ENCODE data around the gene TSPEAR. TPM values are rescaled to one million over a fixed set of nuclear protein-coding genes. Genes with fewer than 3 reads are reported as not detected.

TSPEAR gene
- total RNA-seq, 1 experiment from 2014 or later = not detected

Small RNAs within 50 kb of the gene (small RNA-seq; reads per million reads assigned to genes)
- 0 reads per million in 2 experiments for gene KRTAP12-6P

Other genes starting within 250 kb of the TSPEAR start
- not detected in 2 replicates for gene KRTAP10-1, start 171.4 kb downstream of the TSPEAR start, total RNA-seq (2014; rRNA removed; shearing (Covaris generic))
- not detected in 2 replicates for gene KRTAP10-2, start 160.1 kb downstream of the TSPEAR start, total RNA-seq (2014; rRNA removed; shearing (Covaris generic))
- not detected in 2 replicates for gene KRTAP10-3, start 152.8 kb downstream of the TSPEAR start, total RNA-seq (2014; rRNA removed; shearing (Covaris generic))
- not detected in 2 replicates for gene KRTAP10-4, start 137.8 kb downstream of the TSPEAR start, total RNA-seq (2014; rRNA removed; shearing (Covaris generic))
- not detected in 2 replicates for gene KRTAP10-5, start 131.0 kb downstream of the TSPEAR start, total RNA-seq (2014; rRNA removed; shearing (Covaris generic))
- gene KRTAP10-6, start 119.1 kb downstream of the TSPEAR start, total RNA-seq (2014; rRNA removed; shearing (Covaris generic)) = not detected in 2 replicates
- not detected in 2 replicates for gene KRTAP10-7, start 111.0 kb downstream of the TSPEAR start, total RNA-seq (2014; rRNA removed; shearing (Covaris generic))
- not detected in 2 replicates for gene KRTAP10-8, start 99.5 kb downstream of the TSPEAR start, total RNA-seq (2014; rRNA removed; shearing (Covaris generic))
- gene KRTAP10-9, start 84.5 kb downstream of the TSPEAR start, total RNA-seq (2014; rRNA removed; shearing (Covaris generic)) = not detected in 2 replicates
- not detected in 2 replicates for gene KRTAP10-10, start 74.2 kb downstream of the TSPEAR start, total RNA-seq (2014; rRNA removed; shearing (Covaris generic))
- not detected in 2 replicates for gene KRTAP10-11, start 65.2 kb downstream of the TSPEAR start, total RNA-seq (2014; rRNA removed; shearing (Covaris generic))
- not detected in 2 replicates for gene KRTAP12-4, start 56.9 kb downstream of the TSPEAR start, total RNA-seq (2014; rRNA removed; shearing (Covaris generic))
- not detected in 2 replicates for gene KRTAP12-3, start 53.6 kb downstream of the TSPEAR start, total RNA-seq (2014; rRNA removed; shearing (Covaris generic))
- not detected in 2 replicates for gene KRTAP12-2, start 44.6 kb downstream of the TSPEAR start, total RNA-seq (2014; rRNA removed; shearing (Covaris generic))
- not detected in 2 replicates for gene KRTAP12-1, start 29.4 kb downstream of the TSPEAR start, total RNA-seq (2014; rRNA removed; shearing (Covaris generic))
- not detected in 2 replicates for gene KRTAP10-12, start 14.4 kb downstream of the TSPEAR start, total RNA-seq (2014; rRNA removed; shearing (Covaris generic))
- 53.3 and 53.9 TPM in 2 replicates for gene UBE2G2, start 90.2 kb upstream of the TSPEAR start, total RNA-seq (2014; rRNA removed; shearing (Covaris generic))
- 34.2 and 36.0 TPM in 2 replicates for gene SUMO3, start 106.5 kb upstream of the TSPEAR start, total RNA-seq (2014; rRNA removed; shearing (Covaris generic))
- gene PTTG1IP, start 162.1 kb upstream of the TSPEAR start, total RNA-seq (2014; rRNA removed; shearing (Covaris generic)) = 843 and 970 TPM in 2 replicates
- gene ITGB2, start 209.3 kb upstream of the TSPEAR start, total RNA-seq (2014; rRNA removed; shearing (Covaris generic)) = 0.05 TPM in 1 of 2 replicates, not detected in the other
- gene SLX9, start 228.5 kb upstream of the TSPEAR start, total RNA-seq (2014; rRNA removed; shearing (Covaris generic)) = 27.9 and 34.9 TPM in 2 replicates